HepG2 (cell line): ENCODE measurements around the gene STX2.

ENCODE experiments used
- FOXJ3 ChIP-seq: sonication (generic); formaldehyde crosslinking; IDR thresholded peaks from 2 replicates; pipeline ENCODE4 v1.4.0; 2020; ENCODE audit warnings: missing genetic modification reagents, mild to moderate bottlenecking, borderline replicate concordance
- HMG20B ChIP-seq: conservative IDR thresholded peaks from 2 replicates; pipeline ENCODE4 v1.6.1; 2016; ENCODE audit warnings: missing genetic modification reagents, missing compliant biosample characterization
- POGZ ChIP-seq: sonication (generic); formaldehyde crosslinking; IDR thresholded peaks from 2 replicates; pipeline ENCODE4 v1.4.0; 2020; ENCODE audit warnings: mild to moderate bottlenecking, missing genetic modification reagents
- SMC3 ChIP-seq: IDR thresholded peaks from 2 replicates; pipeline ENCODE4 v1.6.1; 2011; ENCODE audit warnings: low read length, improper control_type of control experiment
- ZFY ChIP-seq: sonication (generic); formaldehyde crosslinking; IDR thresholded peaks from 2 replicates; pipeline ENCODE4 v1.4.0; 2020; ENCODE audit warnings: missing genetic modification reagents
- ZNF383 ChIP-seq: sonication (generic); formaldehyde crosslinking; IDR thresholded peaks from 2 replicates; pipeline ENCODE4 v1.4.0; 2020; ENCODE audit warnings: missing genetic modification reagents, mild to moderate bottlenecking, borderline replicate concordance
- ZNF468 ChIP-seq: sonication (generic); formaldehyde crosslinking; IDR thresholded peaks from 2 replicates; pipeline ENCODE4 v1.8.0; 2022; ENCODE audit warnings: mild to moderate bottlenecking, moderate library complexity, missing genetic modification reagents
- ZSCAN12 ChIP-seq: sonication (generic); formaldehyde crosslinking; IDR thresholded peaks from 2 replicates; pipeline ENCODE4 v1.9.0; 2021; ENCODE audit warnings: mild to moderate bottlenecking, missing genetic modification reagents
- TF ChIP-seq, protein P1 (sequence below): sonication (generic); formaldehyde crosslinking; IDR thresholded peaks from 2 replicates; pipeline ENCODE4 v1.4.0; 2020; ENCODE audit warnings: missing genetic modification reagents

GRCh38 chr12:130827432-130827831, 11.6 kb downstream of the STX2 start:
- TF ChIP-seq, protein P1, sequence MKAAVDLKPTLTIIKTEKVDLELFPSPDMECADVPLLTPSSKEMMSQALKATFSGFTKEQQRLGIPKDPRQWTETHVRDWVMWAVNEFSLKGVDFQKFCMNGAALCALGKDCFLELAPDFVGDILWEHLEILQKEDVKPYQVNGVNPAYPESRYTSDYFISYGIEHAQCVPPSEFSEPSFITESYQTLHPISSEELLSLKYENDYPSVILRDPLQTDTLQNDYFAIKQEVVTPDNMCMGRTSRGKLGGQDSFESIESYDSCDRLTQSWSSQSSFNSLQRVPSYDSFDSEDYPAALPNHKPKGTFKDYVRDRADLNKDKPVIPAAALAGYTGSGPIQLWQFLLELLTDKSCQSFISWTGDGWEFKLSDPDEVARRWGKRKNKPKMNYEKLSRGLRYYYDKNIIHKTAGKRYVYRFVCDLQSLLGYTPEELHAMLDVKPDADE, result no peak
- TF ChIP-seq ZFY (CRISPR knock-in tag), result no peak
- TF ChIP-seq FOXJ3 (CRISPR knock-in tag), result no peak
- TF ChIP-seq ZSCAN12 (CRISPR knock-in tag), result no peak
- no peak for TF ChIP-seq ZNF468 (CRISPR knock-in tag)
- no peak for TF ChIP-seq HMG20B (CRISPR knock-in tag)
- no peak for TF ChIP-seq SMC3
- no peak for TF ChIP-seq ZNF383 (CRISPR knock-in tag)
- TF ChIP-seq POGZ, result no peak
